ENCODE measurements around the gene C12orf76. TPM values are rescaled to one million over a fixed set of nuclear protein-coding genes. Genes with fewer than 3 reads are reported as not detected.

C12orf76 gene
- total and polyA plus RNA-seq, 9 of the 15 experiments (the other 6 are each of a cell fraction or from before 2014, with no cell fraction given) = 6.3 to 38.6 (median 12.3) TPM

DNA sequence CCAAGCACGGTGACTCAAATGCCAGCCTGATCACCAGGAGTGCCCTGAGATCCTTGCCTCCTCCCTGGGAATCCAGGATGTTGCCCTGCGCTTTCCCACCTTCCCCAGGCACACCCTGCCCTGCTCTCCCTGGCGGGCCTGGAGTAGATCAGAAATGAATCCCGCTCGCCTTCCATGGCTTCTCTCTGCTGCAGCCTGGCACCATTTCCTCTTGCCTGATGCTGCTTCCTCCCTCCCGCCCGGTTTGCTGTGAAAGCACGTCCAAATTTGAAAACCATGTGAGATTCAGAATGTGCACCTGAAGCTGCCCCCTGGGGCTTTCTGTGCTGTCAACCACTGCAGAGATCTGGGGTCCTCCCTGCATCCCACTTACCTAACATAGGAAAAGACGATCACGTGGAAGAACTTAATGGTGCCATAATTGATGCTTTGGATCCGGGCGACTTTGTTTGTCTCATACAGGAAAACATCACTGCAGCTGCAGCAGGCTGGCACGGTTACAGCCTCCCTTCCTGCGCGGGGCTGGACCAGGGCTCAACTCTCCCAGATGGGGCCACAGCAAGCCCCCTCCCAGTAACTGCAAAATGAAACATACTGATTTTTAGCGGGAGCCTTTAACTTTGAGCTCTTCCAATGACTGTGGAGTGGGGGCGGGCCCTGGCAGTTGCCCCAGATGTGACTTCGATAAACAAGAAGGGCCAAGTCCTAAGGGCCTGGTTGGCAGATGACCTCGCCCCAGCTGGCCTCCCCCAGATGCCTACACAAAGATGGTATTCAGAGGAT, 24.9 kb upstream of the C12orf76 start:
- 21% methylated on average over 19 of the region's 19 CpGs for WGBS (ENCODE audit: insufficient coverage, low coverage, missing lambda C conversion rate)
- no peaks in the 10 kb centered on the region for H3K9me3 ChIP-seq (replicated peaks; ENCODE audit: control insufficient read depth, insufficient read depth, low read depth, low read length)
- H3K27ac ChIP-seq (ENCODE audit: extremely low read depth, low read depth, low read length) = no peak overlapping the region
- FAIRE-seq (no peak), ATAC-seq (peak; percentile 43), DNase-seq (ENCODE audit: extremely low read depth in 1 of 4, low spot score in 3 of 4) (no peak)
- H4K20me1 ChIP-seq (replicated peaks; ENCODE audit: control insufficient read depth, insufficient read depth, low read length) = no peaks in the 10 kb centered on the region
- TF ChIP-seq NFYB (IDR thresholded peaks at IDR 0.05; ENCODE audit: extremely low read depth, insufficient read length) (peak; percentile 26), RFX1 (IDR thresholded peaks at IDR 0.05) (no peak), L3MBTL2 (IDR thresholded peaks at IDR 0.05) (peak; percentile 75), EHMT2 (IDR thresholded peaks at IDR 0.05) (no peak)
- TF ChIP-seq, protein P1, sequence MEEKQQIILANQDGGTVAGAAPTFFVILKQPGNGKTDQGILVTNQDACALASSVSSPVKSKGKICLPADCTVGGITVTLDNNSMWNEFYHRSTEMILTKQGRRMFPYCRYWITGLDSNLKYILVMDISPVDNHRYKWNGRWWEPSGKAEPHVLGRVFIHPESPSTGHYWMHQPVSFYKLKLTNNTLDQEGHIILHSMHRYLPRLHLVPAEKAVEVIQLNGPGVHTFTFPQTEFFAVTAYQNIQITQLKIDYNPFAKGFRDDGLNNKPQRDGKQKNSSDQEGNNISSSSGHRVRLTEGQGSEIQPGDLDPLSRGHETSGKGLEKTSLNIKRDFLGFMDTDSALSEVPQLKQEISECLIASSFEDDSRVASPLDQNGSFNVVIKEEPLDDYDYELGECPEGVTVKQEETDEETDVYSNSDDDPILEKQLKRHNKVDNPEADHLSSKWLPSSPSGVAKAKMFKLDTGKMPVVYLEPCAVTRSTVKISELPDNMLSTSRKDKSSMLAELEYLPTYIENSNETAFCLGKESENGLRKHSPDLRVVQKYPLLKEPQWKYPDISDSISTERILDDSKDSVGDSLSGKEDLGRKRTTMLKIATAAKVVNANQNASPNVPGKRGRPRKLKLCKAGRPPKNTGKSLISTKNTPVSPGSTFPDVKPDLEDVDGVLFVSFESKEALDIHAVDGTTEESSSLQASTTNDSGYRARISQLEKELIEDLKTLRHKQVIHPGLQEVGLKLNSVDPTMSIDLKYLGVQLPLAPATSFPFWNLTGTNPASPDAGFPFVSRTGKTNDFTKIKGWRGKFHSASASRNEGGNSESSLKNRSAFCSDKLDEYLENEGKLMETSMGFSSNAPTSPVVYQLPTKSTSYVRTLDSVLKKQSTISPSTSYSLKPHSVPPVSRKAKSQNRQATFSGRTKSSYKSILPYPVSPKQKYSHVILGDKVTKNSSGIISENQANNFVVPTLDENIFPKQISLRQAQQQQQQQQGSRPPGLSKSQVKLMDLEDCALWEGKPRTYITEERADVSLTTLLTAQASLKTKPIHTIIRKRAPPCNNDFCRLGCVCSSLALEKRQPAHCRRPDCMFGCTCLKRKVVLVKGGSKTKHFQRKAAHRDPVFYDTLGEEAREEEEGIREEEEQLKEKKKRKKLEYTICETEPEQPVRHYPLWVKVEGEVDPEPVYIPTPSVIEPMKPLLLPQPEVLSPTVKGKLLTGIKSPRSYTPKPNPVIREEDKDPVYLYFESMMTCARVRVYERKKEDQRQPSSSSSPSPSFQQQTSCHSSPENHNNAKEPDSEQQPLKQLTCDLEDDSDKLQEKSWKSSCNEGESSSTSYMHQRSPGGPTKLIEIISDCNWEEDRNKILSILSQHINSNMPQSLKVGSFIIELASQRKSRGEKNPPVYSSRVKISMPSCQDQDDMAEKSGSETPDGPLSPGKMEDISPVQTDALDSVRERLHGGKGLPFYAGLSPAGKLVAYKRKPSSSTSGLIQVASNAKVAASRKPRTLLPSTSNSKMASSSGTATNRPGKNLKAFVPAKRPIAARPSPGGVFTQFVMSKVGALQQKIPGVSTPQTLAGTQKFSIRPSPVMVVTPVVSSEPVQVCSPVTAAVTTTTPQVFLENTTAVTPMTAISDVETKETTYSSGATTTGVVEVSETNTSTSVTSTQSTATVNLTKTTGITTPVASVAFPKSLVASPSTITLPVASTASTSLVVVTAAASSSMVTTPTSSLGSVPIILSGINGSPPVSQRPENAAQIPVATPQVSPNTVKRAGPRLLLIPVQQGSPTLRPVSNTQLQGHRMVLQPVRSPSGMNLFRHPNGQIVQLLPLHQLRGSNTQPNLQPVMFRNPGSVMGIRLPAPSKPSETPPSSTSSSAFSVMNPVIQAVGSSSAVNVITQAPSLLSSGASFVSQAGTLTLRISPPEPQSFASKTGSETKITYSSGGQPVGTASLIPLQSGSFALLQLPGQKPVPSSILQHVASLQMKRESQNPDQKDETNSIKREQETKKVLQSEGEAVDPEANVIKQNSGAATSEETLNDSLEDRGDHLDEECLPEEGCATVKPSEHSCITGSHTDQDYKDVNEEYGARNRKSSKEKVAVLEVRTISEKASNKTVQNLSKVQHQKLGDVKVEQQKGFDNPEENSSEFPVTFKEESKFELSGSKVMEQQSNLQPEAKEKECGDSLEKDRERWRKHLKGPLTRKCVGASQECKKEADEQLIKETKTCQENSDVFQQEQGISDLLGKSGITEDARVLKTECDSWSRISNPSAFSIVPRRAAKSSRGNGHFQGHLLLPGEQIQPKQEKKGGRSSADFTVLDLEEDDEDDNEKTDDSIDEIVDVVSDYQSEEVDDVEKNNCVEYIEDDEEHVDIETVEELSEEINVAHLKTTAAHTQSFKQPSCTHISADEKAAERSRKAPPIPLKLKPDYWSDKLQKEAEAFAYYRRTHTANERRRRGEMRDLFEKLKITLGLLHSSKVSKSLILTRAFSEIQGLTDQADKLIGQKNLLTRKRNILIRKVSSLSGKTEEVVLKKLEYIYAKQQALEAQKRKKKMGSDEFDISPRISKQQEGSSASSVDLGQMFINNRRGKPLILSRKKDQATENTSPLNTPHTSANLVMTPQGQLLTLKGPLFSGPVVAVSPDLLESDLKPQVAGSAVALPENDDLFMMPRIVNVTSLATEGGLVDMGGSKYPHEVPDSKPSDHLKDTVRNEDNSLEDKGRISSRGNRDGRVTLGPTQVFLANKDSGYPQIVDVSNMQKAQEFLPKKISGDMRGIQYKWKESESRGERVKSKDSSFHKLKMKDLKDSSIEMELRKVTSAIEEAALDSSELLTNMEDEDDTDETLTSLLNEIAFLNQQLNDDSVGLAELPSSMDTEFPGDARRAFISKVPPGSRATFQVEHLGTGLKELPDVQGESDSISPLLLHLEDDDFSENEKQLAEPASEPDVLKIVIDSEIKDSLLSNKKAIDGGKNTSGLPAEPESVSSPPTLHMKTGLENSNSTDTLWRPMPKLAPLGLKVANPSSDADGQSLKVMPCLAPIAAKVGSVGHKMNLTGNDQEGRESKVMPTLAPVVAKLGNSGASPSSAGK (IDR thresholded peaks at IDR 0.05) = peak; percentile 56
- TF ChIP-seq, protein P2, sequence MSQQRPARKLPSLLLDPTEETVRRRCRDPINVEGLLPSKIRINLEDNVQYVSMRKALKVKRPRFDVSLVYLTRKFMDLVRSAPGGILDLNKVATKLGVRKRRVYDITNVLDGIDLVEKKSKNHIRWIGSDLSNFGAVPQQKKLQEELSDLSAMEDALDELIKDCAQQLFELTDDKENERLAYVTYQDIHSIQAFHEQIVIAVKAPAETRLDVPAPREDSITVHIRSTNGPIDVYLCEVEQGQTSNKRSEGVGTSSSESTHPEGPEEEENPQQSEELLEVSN (IDR thresholded peaks at IDR 0.05; ENCODE audit: borderline replicate concordance in 1 of 2, extremely low read depth in 1 of 2, insufficient read depth in 1 of 2, insufficient read length in 1 of 2, low read depth in 1 of 2, low read length in 1 of 2, poor library complexity in 1 of 2, severe bottlenecking in 1 of 2) = peak in 1 of 2 experiments; percentile 8
- POLR2A ChIA-PET = interaction anchor here (0.6 to 1.9 kb wide), 4 partner anchors 13 to 75 kb away, joined by 3 to 13 read pairs (median 4); no protein-coding TSS in a partner anchor
- H3K4me2 ChIP-seq (ENCODE audit: insufficient read depth, low read length) = peak overlapping the region; percentile 35
- peaks cover 10 to 19% of the 10 kb centered on the region in 2 experiments for H3K4me1 ChIP-seq (replicated peaks in 1 of 2; ENCODE audit: control insufficient read depth in 2 of 2, insufficient read depth in 2 of 2, low read length in 2 of 2)
- H3K27me3 ChIP-seq (ENCODE audit: control insufficient read depth in 2 of 2, insufficient read depth in 2 of 2, low read length in 2 of 2) = no peaks in the 10 kb centered on the region
- peak overlapping the region in 1 of 2 experiments; percentile 23; a peak in 2 of 4 replicates for H3K9ac ChIP-seq (ENCODE audit: insufficient read depth in 1 of 2, low read depth in 2 of 2, low read length in 2 of 2)
- H3K9me1 ChIP-seq (ENCODE audit: control insufficient read depth, insufficient read depth, low read length) = no peaks in the 10 kb centered on the region
- CTCF ChIA-PET (ENCODE audit: low intra/inter-chr PET ratio) = no interaction called here
- no peaks in the 10 kb centered on the region for H3K79me2 ChIP-seq (ENCODE audit: control insufficient read depth, insufficient read depth, low read length)
- no peaks in the 10 kb centered on the region for H3K36me3 ChIP-seq (ENCODE audit: control insufficient read depth, insufficient read depth, low read length)
- intact Hi-C loops (cut with micrococcal nuclease) = no loop called here
- H2AFZ ChIP-seq (ENCODE audit: low read depth, low read length) = peak overlapping the region; percentile 61
- in situ Hi-C loops (cut with MboI) = no loop called here
- H3K4me3 ChIP-seq = no peak overlapping the region
- BruUV-seq (replicated peaks) = no TSS peak

Measured in K562 (cell line).